Measurements from ENCODE around the gene ARGLU1.

ARGLU1 gene

GRCh38 chr13:106555631-106556328 is 12.2 kb downstream of the ARGLU1 start:
- H4K12ac ChIP-seq (ENCODE audit: low read depth, low read length) = no peak overlapping the region
- H3K79me1 ChIP-seq (ENCODE audit: low read length) = no peaks in the 10 kb centered on the region
- no peak overlapping the region for H4K8ac ChIP-seq (ENCODE audit: low read depth, low read length)
- DNase-seq = no peak
- no peak overlapping the region for H2AFZ ChIP-seq (ENCODE audit: insufficient read depth, low read length, poor library complexity)
- no peak overlapping the region for H2AK5ac ChIP-seq (ENCODE audit: low read length)
- H3K4ac ChIP-seq (ENCODE audit: low read depth, low read length) = peak overlapping the region; percentile 86
- H3K9ac ChIP-seq (ENCODE audit: low read length) = no peak overlapping the region
- no peak overlapping the region for H2BK120ac ChIP-seq (ENCODE audit: insufficient read depth, low read length, poor library complexity)
- H2BK12ac ChIP-seq (ENCODE audit: low read length) = no peak overlapping the region
- peaks cover 2% of the 10 kb centered on the region for H3K79me2 ChIP-seq (ENCODE audit: control insufficient read depth, insufficient read depth, low read length, poor library complexity)
- no peak overlapping the region for H4K91ac ChIP-seq (ENCODE audit: low read depth, low read length)
- peak overlapping the region; percentile 89 for H3K23ac ChIP-seq (ENCODE audit: low read length)
- no peak overlapping the region for H3K14ac ChIP-seq (ENCODE audit: low read length)
- H3K9me3 ChIP-seq (ENCODE audit: insufficient read depth, low read depth, low read length) = no peaks in the 10 kb centered on the region
- peaks cover 11 to 15% of the 10 kb centered on the region in 2 experiments for H3K36me3 ChIP-seq (ENCODE audit: control insufficient read depth in 1 of 2, insufficient read depth in 2 of 2, low read length in 2 of 2)
- H3K4me1 ChIP-seq (ENCODE audit: control insufficient read depth in 1 of 2, insufficient read depth in 2 of 2, low read length in 2 of 2) = no peaks in the 10 kb centered on the region
- H3K4me2 ChIP-seq (ENCODE audit: low read length) = no peak overlapping the region
- no peaks in the 10 kb centered on the region for H3K27me3 ChIP-seq (ENCODE audit: insufficient read depth, low read length)
- H2BK5ac ChIP-seq (ENCODE audit: low read depth, low read length, poor library complexity) = no peak overlapping the region
- H3K18ac ChIP-seq (ENCODE audit: low read length) = no peak overlapping the region
- H3K27ac ChIP-seq (ENCODE audit: low read depth, low read length) = no peak overlapping the region
- no CpG with 5 or more reads among the region's 4 CpGs for WGBS (ENCODE audit: extremely low coverage, insufficient coverage, insufficient read length)
- no peak overlapping the region for H3K4me3 ChIP-seq (ENCODE audit: low read depth, low read length)

- H4K8ac ChIP-seq (ENCODE audit: low read depth, low read length) = no peak overlapping the region
- H3K36me3 ChIP-seq (ENCODE audit: control insufficient read depth in 1 of 2, insufficient read depth in 2 of 2, low read length in 2 of 2) = peaks cover 8 to 13% of the 10 kb centered on the region in 2 experiments
Observed at GRCh38 chr13:106551751-106552150, 16.2 kb downstream of the ARGLU1 start.

DNA sequence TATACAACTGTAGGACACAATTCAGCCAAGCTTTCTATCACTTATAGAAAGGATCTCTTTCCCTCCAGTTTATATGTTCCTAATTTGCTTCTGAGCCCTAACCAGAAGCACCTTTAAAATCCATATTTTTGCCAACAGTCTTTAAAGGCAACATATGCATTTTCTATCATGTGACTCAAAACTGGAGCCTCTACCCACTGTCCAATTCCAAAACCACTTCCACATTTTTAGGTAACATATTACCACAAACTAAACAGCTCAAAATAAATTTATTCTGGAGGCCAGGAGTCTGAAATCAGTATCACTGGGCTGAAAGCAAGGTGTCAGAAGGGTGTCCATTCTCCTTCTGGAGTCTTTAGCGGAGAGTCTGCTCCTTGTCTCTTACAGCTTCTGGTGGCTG is 16.6 kb downstream of the ARGLU1 start:
- Histone ChIP-seq H2BK120ac (ENCODE audit: insufficient read depth, low read length, poor library complexity) (no peak overlapping the region), H3K18ac (ENCODE audit: low read length) (no peak overlapping the region), H3K9ac (ENCODE audit: low read length) (no peak overlapping the region), H3K36me3 (ENCODE audit: control insufficient read depth in 1 of 2, insufficient read depth in 2 of 2, low read length in 2 of 2) (peaks cover 8 to 13% of the 10 kb centered on the region in 2 experiments), H3K4me3 (ENCODE audit: low read depth, low read length) (no peak overlapping the region), H3K27ac (ENCODE audit: low read depth, low read length) (no peak overlapping the region), H4K12ac (ENCODE audit: low read depth, low read length) (no peak overlapping the region), H2AK5ac (ENCODE audit: low read length) (no peak overlapping the region), H3K4ac (ENCODE audit: low read depth, low read length) (no peak overlapping the region), H3K79me1 (ENCODE audit: low read length) (no peaks in the 10 kb centered on the region), H3K9me3 (ENCODE audit: insufficient read depth, low read depth, low read length) (no peaks in the 10 kb centered on the region), H3K23ac (ENCODE audit: low read length) (no peak overlapping the region), H3K4me1 (ENCODE audit: control insufficient read depth in 1 of 2, insufficient read depth in 2 of 2, low read length in 2 of 2) (no peaks in the 10 kb centered on the region), H2BK12ac (ENCODE audit: low read length) (no peak overlapping the region), H4K91ac (ENCODE audit: low read depth, low read length) (no peak overlapping the region), H2AFZ (ENCODE audit: insufficient read depth, low read length, poor library complexity) (no peak overlapping the region), H3K4me2 (ENCODE audit: low read length) (no peak overlapping the region), H3K79me2 (ENCODE audit: control insufficient read depth, insufficient read depth, low read length, poor library complexity) (peaks cover 3% of the 10 kb centered on the region), H3K14ac (ENCODE audit: low read length) (no peak overlapping the region), H2BK5ac (ENCODE audit: low read depth, low read length, poor library complexity) (no peak overlapping the region), H3K27me3 (ENCODE audit: insufficient read depth, low read length) (no peaks in the 10 kb centered on the region), H4K8ac (ENCODE audit: low read depth, low read length) (no peak overlapping the region)
- no peak for DNase-seq
- no CpG with 5 or more reads among the region's 1 CpG for WGBS (ENCODE audit: extremely low coverage, insufficient coverage, insufficient read length)

More at GRCh38 chr13:106551751-106552150, 16.2 kb downstream of the ARGLU1 start:
- H3K9me3 ChIP-seq (ENCODE audit: insufficient read depth, low read depth, low read length) = no peaks in the 10 kb centered on the region
- no peak overlapping the region for H3K4me3 ChIP-seq (ENCODE audit: low read depth, low read length)
- no peak overlapping the region for H4K12ac ChIP-seq (ENCODE audit: low read depth, low read length)
- no peak overlapping the region for H2AK5ac ChIP-seq (ENCODE audit: low read length)
- no CpG with 5 or more reads among the region's 3 CpGs for WGBS (ENCODE audit: extremely low coverage, insufficient coverage, insufficient read length)
- no peak overlapping the region for H3K18ac ChIP-seq (ENCODE audit: low read length)
- H2AFZ ChIP-seq (ENCODE audit: insufficient read depth, low read length, poor library complexity) = no peak overlapping the region
- no peak overlapping the region for H4K91ac ChIP-seq (ENCODE audit: low read depth, low read length)
- H2BK120ac ChIP-seq (ENCODE audit: insufficient read depth, low read length, poor library complexity) = no peak overlapping the region
- no peak for DNase-seq
- H3K79me2 ChIP-seq (ENCODE audit: control insufficient read depth, insufficient read depth, low read length, poor library complexity) = peaks cover 3% of the 10 kb centered on the region
- H3K79me1 ChIP-seq (ENCODE audit: low read length) = no peaks in the 10 kb centered on the region
- no peak overlapping the region for H3K9ac ChIP-seq (ENCODE audit: low read length)
- no peak overlapping the region for H3K4ac ChIP-seq (ENCODE audit: low read depth, low read length)
- no peak overlapping the region for H3K14ac ChIP-seq (ENCODE audit: low read length)
- H3K23ac ChIP-seq (ENCODE audit: low read length) = no peak overlapping the region
- H3K27ac ChIP-seq (ENCODE audit: low read depth, low read length) = no peak overlapping the region
- no peak overlapping the region for H2BK12ac ChIP-seq (ENCODE audit: low read length)
- H3K4me1 ChIP-seq (ENCODE audit: control insufficient read depth in 1 of 2, insufficient read depth in 2 of 2, low read length in 2 of 2) = no peaks in the 10 kb centered on the region
- no peak overlapping the region for H2BK5ac ChIP-seq (ENCODE audit: low read depth, low read length, poor library complexity)
- H3K4me2 ChIP-seq (ENCODE audit: low read length) = no peak overlapping the region
- H3K27me3 ChIP-seq (ENCODE audit: insufficient read depth, low read length) = no peaks in the 10 kb centered on the region

GRCh38 chr13:106550570-106551135 is 17.3 kb downstream of the ARGLU1 start:
- no peaks in the 10 kb centered on the region for H3K9me3 ChIP-seq (ENCODE audit: insufficient read depth, low read depth, low read length)
- H3K79me2 ChIP-seq (ENCODE audit: control insufficient read depth, insufficient read depth, low read length, poor library complexity) = peaks cover 3% of the 10 kb centered on the region
- no peak overlapping the region for H3K9ac ChIP-seq (ENCODE audit: low read length)
- H3K4me1 ChIP-seq (ENCODE audit: control insufficient read depth in 1 of 2, insufficient read depth in 2 of 2, low read length in 2 of 2) = no peaks in the 10 kb centered on the region
- no peak overlapping the region for H2BK5ac ChIP-seq (ENCODE audit: low read depth, low read length, poor library complexity)
- H2AFZ ChIP-seq (ENCODE audit: insufficient read depth, low read length, poor library complexity) = no peak overlapping the region
- peaks cover 8 to 12% of the 10 kb centered on the region in 2 experiments for H3K36me3 ChIP-seq (ENCODE audit: control insufficient read depth in 1 of 2, insufficient read depth in 2 of 2, low read length in 2 of 2)
- no peak overlapping the region for H2BK12ac ChIP-seq (ENCODE audit: low read length)
- no peak overlapping the region for H3K18ac ChIP-seq (ENCODE audit: low read length)
- no peak overlapping the region for H4K8ac ChIP-seq (ENCODE audit: low read depth, low read length)
- H3K14ac ChIP-seq (ENCODE audit: low read length) = no peak overlapping the region
- no peak overlapping the region for H4K91ac ChIP-seq (ENCODE audit: low read depth, low read length)
- no peaks in the 10 kb centered on the region for H3K27me3 ChIP-seq (ENCODE audit: insufficient read depth, low read length)
- H3K27ac ChIP-seq (ENCODE audit: low read depth, low read length) = no peak overlapping the region
- no peak overlapping the region for H3K4me3 ChIP-seq (ENCODE audit: low read depth, low read length)
- H2BK120ac ChIP-seq (ENCODE audit: insufficient read depth, low read length, poor library complexity) = no peak overlapping the region
- H2AK5ac ChIP-seq (ENCODE audit: low read length) = no peak overlapping the region
- no CpG with 5 or more reads among the region's 4 CpGs for whole genome bisulfite sequencing (ENCODE audit: extremely low coverage, insufficient coverage, insufficient read length)
- H4K12ac ChIP-seq (ENCODE audit: low read depth, low read length) = no peak overlapping the region
- peak overlapping the region; percentile 14 for H3K4ac ChIP-seq (ENCODE audit: low read depth, low read length)
- no peak overlapping the region for H3K4me2 ChIP-seq (ENCODE audit: low read length)
- H3K23ac ChIP-seq (ENCODE audit: low read length) = no peak overlapping the region
- DNase-seq = no peak
- H3K79me1 ChIP-seq (ENCODE audit: low read length) = no peaks in the 10 kb centered on the region

Data from trophoblast cell (in vitro differentiated cells and primary cell).